Measurements from ENCODE around the gene TUBG1.
A peak's percentile ranks its signal among the peaks of the same experiment; 100 is the strongest.
"Not testable (repeated sequence)": the region's sequence is repeated elsewhere in the genome, so short reads cannot be mapped to it uniquely, and the experiment has no call there.

TUBG1 gene

DNA sequence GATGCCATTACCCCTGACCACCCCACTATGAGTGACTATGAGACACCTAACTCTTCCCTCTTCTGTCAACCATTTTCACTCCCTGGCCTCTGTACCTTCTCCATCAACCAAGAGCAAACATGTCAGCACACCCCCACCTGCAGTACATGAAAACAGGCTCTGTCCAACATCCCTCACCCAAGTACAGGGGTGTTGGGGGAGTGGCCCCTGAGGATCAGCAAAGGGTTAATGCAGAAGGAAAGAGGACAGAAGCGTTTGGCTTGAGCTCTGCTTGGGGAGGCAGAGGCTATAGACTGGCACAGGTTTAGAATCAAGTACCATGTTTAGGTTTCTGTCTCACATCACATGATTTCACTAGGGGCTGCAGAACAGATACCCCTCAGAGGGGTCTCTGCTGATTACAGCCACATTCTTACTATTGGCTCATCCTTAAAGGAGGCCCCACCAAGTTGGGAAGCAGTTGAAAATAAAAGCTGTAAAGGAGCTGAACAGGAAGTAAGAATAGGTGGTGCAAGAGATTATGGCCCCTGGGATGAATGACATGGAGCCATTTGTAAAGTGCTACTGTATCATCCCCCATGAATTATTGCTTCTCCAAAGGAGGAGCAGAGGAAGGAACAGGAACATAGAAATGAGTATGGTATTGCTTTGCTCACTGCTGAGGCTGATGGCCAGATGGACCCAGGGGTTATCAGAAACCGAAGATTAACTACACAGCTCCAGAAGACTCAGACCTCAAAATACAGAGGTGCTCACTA is 29.5 kb upstream of the TUBG1 start:
- no peak for DNase-seq

- DNase-seq = no peak
These were observed 27.7 kb upstream of the TUBG1 start for GRCh38 chr17:42581744-42582270.

- DNase-seq = no peak
These were observed 24.6 kb upstream of the TUBG1 start for GRCh38 chr17:42584880-42585279.

GRCh38 chr17:42585353-42585752 is 24.1 kb upstream of the TUBG1 start:
- DNase-seq = no peak

DNA sequence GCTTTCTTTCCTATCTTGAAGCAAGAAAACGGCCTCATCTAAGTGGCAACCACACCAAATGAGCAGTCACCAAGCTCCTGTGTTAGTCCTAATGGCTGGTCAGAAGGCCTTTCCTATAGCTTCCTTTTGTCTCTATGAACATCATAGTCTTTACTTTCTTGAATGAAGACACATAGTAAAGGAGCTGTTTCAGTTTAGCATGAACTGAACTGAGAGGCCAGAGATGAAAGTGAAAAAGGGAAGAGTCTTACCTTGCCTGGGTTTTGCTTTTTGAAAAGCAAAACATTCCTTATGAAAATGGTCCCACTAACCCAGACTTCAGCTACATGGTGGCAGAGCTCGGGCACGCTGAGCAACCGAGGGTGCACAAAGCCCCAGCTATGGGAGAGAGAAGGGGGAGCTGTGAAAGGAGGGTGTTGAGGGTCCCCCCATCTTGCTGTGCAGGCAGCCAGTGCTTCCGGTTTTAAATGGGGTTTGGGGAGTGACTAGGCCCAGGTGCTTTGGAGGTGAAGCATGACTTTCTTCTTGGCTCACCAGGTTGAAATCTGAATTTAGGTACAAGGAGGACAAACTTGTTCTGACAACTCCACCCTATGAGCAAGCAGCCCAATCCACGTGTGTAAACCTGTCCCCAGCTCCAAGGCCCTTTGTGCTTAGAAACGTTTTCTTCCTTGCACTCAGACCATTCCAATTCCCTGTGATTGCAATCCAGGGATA is 22.8 kb upstream of the TUBG1 start:
- no peak for DNase-seq

DNA sequence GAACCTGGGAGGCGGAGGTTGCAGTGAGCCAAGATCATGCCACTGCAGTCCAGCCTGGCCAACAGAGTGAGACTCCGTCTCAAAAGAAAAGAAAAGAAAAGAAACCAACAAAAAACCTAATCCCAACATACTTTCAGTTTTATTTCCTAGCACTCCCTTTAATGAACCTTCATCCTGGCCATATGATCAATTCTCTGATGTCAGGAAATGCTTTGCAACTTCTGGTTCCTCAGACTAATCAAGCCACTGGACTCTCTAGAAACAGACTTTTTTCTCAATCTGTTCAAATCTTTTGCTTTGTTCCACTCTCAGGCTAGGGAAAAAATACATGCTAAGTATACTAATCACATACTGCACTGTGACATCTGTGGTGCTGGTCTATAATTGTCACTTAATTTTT is 18.6 kb upstream of the TUBG1 start:
- DNase-seq = no peak

- no peak for DNase-seq
These were observed 18.1 kb upstream of the TUBG1 start for GRCh38 chr17:42591411-42591810.

DNA sequence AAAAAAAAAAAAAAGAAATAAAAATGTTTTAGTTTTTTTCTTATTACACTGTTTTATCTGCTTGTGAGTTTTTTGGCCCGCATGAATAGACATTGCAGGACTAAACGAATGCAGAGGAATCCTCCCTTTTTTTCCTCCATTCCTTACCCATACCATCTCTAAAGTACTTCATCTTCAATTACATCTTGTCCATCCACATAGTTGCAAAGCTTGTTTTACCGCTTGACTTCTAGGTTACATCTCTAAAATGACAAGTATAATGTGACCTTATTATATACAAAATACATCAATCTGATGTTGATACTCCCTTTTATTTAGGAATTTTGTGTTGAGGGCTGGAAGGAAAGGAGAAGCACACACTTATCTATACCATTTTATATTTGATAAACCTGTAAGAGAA is 13.1 kb upstream of the TUBG1 start:
- DNase-seq = no peak

- no peak for DNase-seq
These were observed 10.6 kb upstream of the TUBG1 start for GRCh38 chr17:42598905-42599304.

DNA sequence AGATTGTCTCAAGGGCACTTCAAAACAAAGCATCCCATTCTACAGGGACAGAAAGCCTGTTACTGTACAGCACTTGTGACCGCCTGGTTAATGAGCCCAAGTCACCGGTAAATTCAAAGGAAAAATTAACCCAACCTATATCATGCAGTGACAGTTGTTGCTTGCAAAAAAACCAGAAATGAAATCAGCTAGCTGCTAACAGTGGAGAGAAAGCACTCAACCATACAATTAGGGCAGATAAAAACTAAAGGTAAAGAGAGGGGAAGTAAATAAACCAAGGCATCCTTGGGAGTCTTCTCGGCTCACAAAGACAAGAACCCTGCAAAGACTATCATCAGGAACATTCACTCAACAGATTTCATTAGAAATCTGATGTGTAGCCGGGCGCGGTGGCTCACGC is 6.2 kb upstream of the TUBG1 start:
- DNase-seq = no peak

DNA sequence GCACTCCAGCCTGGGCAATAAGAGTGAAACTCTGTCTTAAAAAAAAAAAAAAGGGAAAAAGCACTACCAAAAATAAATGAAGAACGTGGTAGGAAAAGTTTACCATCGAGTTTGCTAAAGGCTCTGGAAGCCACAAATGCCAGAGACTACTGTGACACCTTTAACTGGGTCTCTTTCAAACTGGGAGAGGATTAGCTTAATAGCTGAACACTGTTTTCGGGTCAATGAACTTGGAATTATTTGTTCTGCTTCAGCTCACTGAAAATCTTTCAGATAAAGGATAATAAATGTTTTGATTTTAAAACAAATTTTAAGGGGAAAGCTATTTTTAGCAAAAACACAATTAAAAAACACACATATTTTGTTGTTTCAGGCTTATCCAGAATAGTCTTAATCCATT is 1.7 kb upstream of the TUBG1 start:
- no peak for DNase-seq

GRCh38 chr17:42608305-42609181 is 940 bp upstream of the TUBG1 start:
- no peak for DNase-seq

GRCh38 chr17:42609814-42610801 is 625 bp downstream of the TUBG1 start:
- DNase-seq = peak; percentile 12

GRCh38 chr17:42612013-42612412 is 2.5 kb downstream of the TUBG1 start:
- DNase-seq = no peak

DNA sequence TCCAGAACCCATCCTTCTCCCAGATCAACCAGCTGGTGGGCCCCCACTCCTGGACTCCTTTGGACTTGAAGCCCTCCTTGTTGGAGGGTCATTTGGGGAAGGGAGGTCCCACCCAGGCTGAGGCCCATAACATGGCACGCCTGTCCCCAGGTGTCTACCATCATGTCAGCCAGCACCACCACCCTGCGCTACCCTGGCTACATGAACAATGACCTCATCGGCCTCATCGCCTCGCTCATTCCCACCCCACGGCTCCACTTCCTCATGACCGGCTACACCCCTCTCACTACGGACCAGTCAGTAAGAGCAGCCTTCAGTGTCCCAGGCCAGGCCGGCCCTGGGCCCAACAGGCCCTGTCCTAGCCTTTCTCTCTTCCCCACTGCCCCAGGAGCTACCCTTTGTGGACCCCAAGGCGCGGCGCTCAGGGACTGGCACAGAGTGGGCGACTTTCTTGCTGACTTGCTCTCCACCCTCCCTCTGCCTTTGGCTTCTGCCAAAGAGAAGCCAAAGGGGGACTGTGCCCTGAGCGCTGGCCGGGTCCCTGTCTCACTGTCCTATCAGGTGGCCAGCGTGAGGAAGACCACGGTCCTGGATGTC is 4.3 kb downstream of the TUBG1 start:
- no peak for DNase-seq

GRCh38 chr17:42617956-42618431 is 8.5 kb downstream of the TUBG1 start:
- DNase-seq = no peak

- no peak for DNase-seq
These were observed 9.1 kb downstream of the TUBG1 start for GRCh38 chr17:42618442-42619150.

GRCh38 chr17:42621987-42622386 is 12.5 kb downstream of the TUBG1 start:
- DNase-seq = not testable (repeated sequence)

- no peak for DNase-seq
These were observed 13.8 kb downstream of the TUBG1 start for GRCh38 chr17:42623271-42623670.

DNA sequence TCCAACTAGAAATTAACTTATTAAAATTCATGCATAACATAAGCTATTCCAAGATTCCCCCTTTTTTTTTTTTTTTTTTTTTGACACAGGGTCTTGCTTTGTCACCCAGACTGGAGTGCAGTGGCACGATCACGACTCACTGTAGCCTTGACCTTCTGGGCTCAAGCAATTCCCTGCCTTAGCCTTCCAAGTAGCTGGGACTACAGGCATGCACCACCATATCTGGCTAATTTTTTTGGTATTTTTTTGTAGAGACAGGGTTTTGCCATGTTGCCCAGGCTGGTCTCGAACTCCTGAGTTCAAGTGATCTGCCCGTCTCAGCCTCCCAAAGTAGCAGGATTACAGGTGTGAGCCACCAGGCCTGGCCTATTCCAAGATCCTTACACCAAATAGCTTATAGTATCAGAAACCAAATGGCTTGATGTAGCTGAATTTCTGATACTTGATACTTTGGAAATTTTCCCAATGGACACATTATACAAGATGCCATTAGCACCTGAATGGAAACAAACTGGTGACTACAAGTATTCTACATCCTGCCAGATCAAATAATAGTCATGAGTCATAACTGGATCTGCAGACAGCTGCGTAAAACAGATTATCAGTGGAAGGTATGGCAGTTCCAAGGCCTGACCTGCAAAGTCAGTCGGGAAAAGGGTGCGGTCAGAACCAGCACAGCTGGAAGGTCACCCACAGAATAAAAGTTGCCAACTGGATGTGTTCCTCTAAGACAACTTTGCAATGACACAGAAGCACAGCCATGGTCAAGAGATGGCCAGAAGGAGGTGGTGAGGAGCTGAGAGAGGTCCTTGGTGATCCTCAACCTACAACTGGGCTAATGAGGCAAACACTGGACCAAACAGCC is 14.5 kb downstream of the TUBG1 start:
- no peak for DNase-seq
